Heart right ventricle (tissue), 16 donors: ENCODE data around the gene WWTR1. TPM values are rescaled to one million over a fixed set of nuclear protein-coding genes. Genes with fewer than 3 reads are reported as not detected.
A peak's percentile ranks its signal among the peaks of the same experiment; 100 is the strongest.

Experiments
- ATAC-seq, 8 donors: fragments of 200-7000 bp; cut with Tn5 transposase; one replicate each; pipeline ENCODE4 v1.9.1; 2020; ENCODE audit warnings: mild to moderate bottlenecking in 8 of 8, moderate library complexity in 8 of 8, moderate number of reproducible peaks in 1 of 8
- DNase-seq, 2 donors: peaks; one replicate each; pipeline ENCODE4 v3.0.0-alpha.2; 2020
- H3K27ac ChIP-seq, 10 donors: fragments of 200-600 bp; sonication (generic) in 2 of 10; one replicate each; pipeline versions ENCODE4 v1.5.0 to v1.8.0; 2020 to 2022; ENCODE audit warnings: mild to moderate bottlenecking in 3 of 10
- H3K27me3 ChIP-seq, 7 donors: fragments of 200-600 bp; one replicate each; pipeline ENCODE4 v1.8.0; 2021 to 2022; ENCODE audit warnings: mild to moderate bottlenecking in 2 of 7
- H3K36me3 ChIP-seq, 9 donors: fragments of 200-600 bp; sonication (generic) in 1 of 9; one replicate each; pipeline versions ENCODE4 v1.5.0 to v1.8.0; 2020 to 2022; ENCODE audit warnings: mild to moderate bottlenecking in 2 of 9
- H3K4me1 ChIP-seq, 9 donors: fragments of 200-600 bp; sonication (generic) in 1 of 9; one replicate each; pipeline versions ENCODE4 v1.5.0 to v1.8.0; 2020 to 2022; ENCODE audit warnings: mild to moderate bottlenecking in 4 of 9
- H3K4me3 ChIP-seq, 10 donors: fragments of 200-600 bp; sonication (generic) in 2 of 10; one replicate each; pipeline versions ENCODE4 v1.5.0 to v1.8.0; 2020 to 2022; ENCODE audit warnings: mild to moderate bottlenecking in 7 of 10, moderate library complexity in 2 of 10
- H3K9me3 ChIP-seq, 11 donors: fragments of 200-600 bp in 10 of 11; sonication (generic) in 2 of 11; one replicate each; pipeline versions ENCODE4 v1.5.0 to v1.8.0; 2013 to 2022; ENCODE audit warnings: mild to moderate bottlenecking in 2 of 11, control low read depth in 1 of 11, moderate library complexity in 1 of 11
- CTCF ChIP-seq, 9 donors: fragments of 200-600 bp; sonication (generic) in 2 of 9; IDR thresholded peaks; one replicate each; pipeline versions ENCODE4 v1.5.0 to v1.8.0; 2021 to 2022; ENCODE audit warnings: antibody characterized with exemption in 9 of 9, mild to moderate bottlenecking in 5 of 9, moderate library complexity in 1 of 9
- WGBS, 2 donors: extraction: QIAGEN DNeasy Blood & Tissue Kit; methylation state at CpG; one replicate each; pipeline ENCODE4 v1.1.7; 2013; ENCODE audit warnings: inconsistent platforms in 1 of 2; 5-methylcytosine and 5-hydroxymethylcytosine counted together
- intact Hi-C, 10 donors: fragments of 100-400 bp; cut with DNase I; formaldehyde crosslinking; loops; one replicate each; pipeline versions ENCODE4 v1.11.1 to v1.14.2; 2022
- polyA plus RNA-seq, 2 donors: library from polyadenylated mRNA; stranded (reverse); fragments of 200-250 nt; gene quantifications; one replicate each; pipeline ENCODE4 v1.2.3, GENCODE V29; 2013
- total RNA-seq, 10 donors: library from RNA; stranded (reverse); fragmentation: NEBNext Ultra II Directional in 3 of 10; extraction: Animal tissue kit (Norgen Biotek cat#: 25700) in 3 of 10; gene quantifications; one replicate each; pipeline versions ENCODE4 v1.2.1 to v1.2.4, GENCODE V29; 2021 to 2023
- donor health status: Arrhythmogenic right ventricular cardiomyopathy.
- donor health status: ischemic (EF 13 %, LVEDD 7.1; RV severe dilation, severe dysfunction).
- donor health status: healthy with polysubstance abuse.
- donor health status: DM: no; HTN: yes; CAD: no.
- donor health status: DM: no; HTN: no; CAD: no.
- donor health status: ischemic (EF 25% LVEDD 6.9; RV normal size, moderate dysfunction).
- donor health status: ischemic (EF 25% LVEDD 5.7; RV mildly dilated, moderate dysfunction).
- donor health status: healthy.
- donor health status: DM: yes; HTN: yes; CAD: no.
- donor health status: Ischemic cardiomyopathy.
- donor health status: ischemic (EF 35%, LVEDD 5.7; RV mildly dilated, moderate dysfunction).
- donor health status: nonischemic (EF 11% LVEDD 7.7; RV severe dilation, severe dysfunction).
- donor health status: DM: yes; HTN: yes; CAD: no.
- donor health status: PGD.
- donor health status: ischemic (EF 29% LVEDD 5.4; RV normal size, mild dysfunction).
- donor health status: nonischemic (EF 23%, LVEDD 6.1; RV moderate dilation, normal function).

Gene WWTR1
- total and polyA plus RNA-seq, 12 donors = 19.5 to 78.6 (median 40.3) TPM

GRCh38 chr3:149566292-149566975, 91.4 kb downstream of the WWTR1 start:
- intact Hi-C loops = loop anchor here in 2 of 10 donors (5.0 kb wide), 2 partner anchors 34 to 151 kb away; no protein-coding TSS in a partner anchor
- TF ChIP-seq CTCF (IDR thresholded peaks at IDR 0.05) = no peak
- 74% methylated on average over 6 of the region's 6 CpGs for WGBS, 2 donors
- Histone ChIP-seq H3K9me3 (no peaks in the 10 kb centered on the region), H3K4me1 (peaks cover 2 to 56% (median 36%) of the 10 kb centered on the region in 9 donors), H3K4me3 (no peak overlapping the region), H3K27me3 (no peaks in the 10 kb centered on the region), H3K36me3 (peaks cover 0 to 22% (median 0%) of the 10 kb centered on the region in 9 donors), H3K27ac (peak overlapping the region in 3 of 10 donors; percentile 7 to 59 (median 11))
- ATAC-seq = peak in 3 of 8 donors; percentile 10 to 31 (median 16)
- no peak for DNase-seq

GRCh38 chr3:149564079-149564478, 93.7 kb downstream of the WWTR1 start:
- no peaks in the 10 kb centered on the region for H3K36me3 ChIP-seq
- 92 to 96% methylated on average over 2 of the region's 2 CpGs for WGBS, 2 donors
- H3K4me3 ChIP-seq = no peak overlapping the region
- DNase-seq = no peak
- no peak overlapping the region for H3K27ac ChIP-seq
- H3K27me3 ChIP-seq = no peaks in the 10 kb centered on the region
- H3K4me1 ChIP-seq = peaks cover 2 to 63% (median 32%) of the 10 kb centered on the region in 9 donors
- intact Hi-C loops = no loop called here
- no peak for TF ChIP-seq CTCF (IDR thresholded peaks at IDR 0.05)
- no peaks in the 10 kb centered on the region for H3K9me3 ChIP-seq
- ATAC-seq = no peak

GRCh38 chr3:149563114-149563513, 94.7 kb downstream of the WWTR1 start:
- H3K9me3 ChIP-seq = no peaks in the 10 kb centered on the region
- H3K4me3 ChIP-seq = no peak overlapping the region
- no peaks in the 10 kb centered on the region for H3K27me3 ChIP-seq
- H3K27ac ChIP-seq = peak overlapping the region in 2 of 10 donors; percentile 10 to 47
- TF ChIP-seq CTCF (IDR thresholded peaks at IDR 0.05) = no peak
- WGBS, 2 donors = 81 to 88% methylated on average over 5 of the region's 5 CpGs
- H3K4me1 ChIP-seq = peaks cover 2 to 71% (median 38%) of the 10 kb centered on the region in 9 donors
- ATAC-seq = no peak
- H3K36me3 ChIP-seq = no peaks in the 10 kb centered on the region
- intact Hi-C loops = no loop called here
- no peak for DNase-seq

GRCh38 chr3:149560617-149561016, 97.2 kb downstream of the WWTR1 start:
- intact Hi-C loops = no loop called here
- DNase-seq (no peak), ATAC-seq (no peak)
- 87 to 90% methylated on average over 4 of the region's 4 CpGs for WGBS, 2 donors
- TF ChIP-seq CTCF (IDR thresholded peaks at IDR 0.05) = no peak
- Histone ChIP-seq H3K27me3 (no peaks in the 10 kb centered on the region), H3K27ac (no peak overlapping the region), H3K4me1 (peaks cover 0 to 64% (median 36%) of the 10 kb centered on the region in 9 donors), H3K36me3 (no peaks in the 10 kb centered on the region), H3K4me3 (no peak overlapping the region), H3K9me3 (no peaks in the 10 kb centered on the region)
